Mesenchymal stem cell (in vitro differentiated cells and primary cell): ENCODE results near the gene HPCA.
A peak's percentile ranks its signal among the peaks of the same experiment; 100 is the strongest.

Experiments used
- DNase-seq: peaks from one replicate; pipeline ENCODE4 v3.0.0-alpha.2; 2013
- H2AFZ ChIP-seq: one replicate; pipeline ENCODE4 v1.6.1; 2013; ENCODE audit warnings: low read depth, mild to moderate bottlenecking, control low read depth, inconsistent platforms, low read length, moderate library complexity
- H2AK5ac ChIP-seq: 2 replicates; pipeline ENCODE4 v1.6.1; 2013; ENCODE audit warnings: low read length, moderate library complexity, mild to moderate bottlenecking, inconsistent platforms; ENCODE audit not compliant: severe bottlenecking
- H2BK120ac ChIP-seq: one replicate; pipeline ENCODE4 v1.6.1; 2013; ENCODE audit warnings: low read depth, mild to moderate bottlenecking, inconsistent platforms, low read length, moderate library complexity
- H2BK12ac ChIP-seq, 2 experiments: one replicate each; pipeline ENCODE4 v1.6.1; 2013; ENCODE audit warnings: inconsistent platforms in 2 of 2, low read length in 2 of 2, mild to moderate bottlenecking in 2 of 2, moderate library complexity in 2 of 2, control low read depth in 1 of 2
- H2BK15ac ChIP-seq: one replicate; pipeline ENCODE4 v1.6.1; 2013; ENCODE audit warnings: mild to moderate bottlenecking, low read depth, inconsistent platforms; ENCODE audit not compliant: poor library complexity, severe bottlenecking
- H2BK5ac ChIP-seq: 2 replicates; pipeline ENCODE4 v1.6.1; 2013; ENCODE audit warnings: low read depth, mild to moderate bottlenecking, low read length, control low read depth, inconsistent platforms; ENCODE audit not compliant: poor library complexity, severe bottlenecking
- H3K14ac ChIP-seq, 2 experiments: one replicate each; pipeline ENCODE4 v1.6.1; 2013; ENCODE audit warnings: inconsistent platforms in 2 of 2, low read length in 2 of 2, control low read depth in 1 of 2, mild to moderate bottlenecking in 1 of 2, moderate library complexity in 1 of 2
- H3K18ac ChIP-seq, 2 experiments: one replicate each; pipeline ENCODE4 v1.6.1; 2013; ENCODE audit warnings: inconsistent platforms in 2 of 2, low read length in 2 of 2, control low read depth in 1 of 2, low read depth in 1 of 2, mild to moderate bottlenecking in 1 of 2
- H3K23ac ChIP-seq, 2 experiments: one replicate each; pipeline ENCODE4 v1.6.1; 2013; ENCODE audit warnings: inconsistent platforms in 2 of 2, low read length in 2 of 2, mild to moderate bottlenecking in 2 of 2, moderate library complexity in 2 of 2, control low read depth in 1 of 2
- H3K27ac ChIP-seq: 2 replicates; pipeline ENCODE4 v1.5.1; 2013; ENCODE audit warnings: mild to moderate bottlenecking, moderate library complexity, low read length, control low read depth, inconsistent platforms; ENCODE audit not compliant: poor library complexity, severe bottlenecking
- H3K27me3 ChIP-seq, 2 experiments: 2 replicates each; pipeline versions ENCODE4 v1.6.1 to v1.7.0; 2013; ENCODE audit warnings: low read length in 2 of 2, mild to moderate bottlenecking in 2 of 2, moderate library complexity in 2 of 2, control low read depth in 1 of 2, inconsistent platforms in 1 of 2; ENCODE audit not compliant: control insufficient read depth in 1 of 2, insufficient read depth in 1 of 2
- H3K36me3 ChIP-seq, 2 experiments: 2 replicates each; pipeline versions ENCODE4 v1.6.1 to v1.7.0; 2013; ENCODE audit warnings: low read length in 2 of 2, control low read depth in 1 of 2, inconsistent platforms in 1 of 2, low read depth in 1 of 2, mild to moderate bottlenecking in 1 of 2; ENCODE audit not compliant: insufficient read depth in 2 of 2, control insufficient read depth in 1 of 2
- H3K4ac ChIP-seq, 2 experiments: one replicate each; pipeline ENCODE4 v1.6.1; 2013; ENCODE audit warnings: inconsistent platforms in 2 of 2, low read length in 2 of 2, mild to moderate bottlenecking in 2 of 2, moderate library complexity in 2 of 2, control low read depth in 1 of 2, low read depth in 1 of 2
- H3K4me1 ChIP-seq: 2 replicates; pipeline ENCODE4 v1.6.1; 2013; ENCODE audit warnings: low read depth, low read length, control low read depth; ENCODE audit not compliant: control insufficient read depth, insufficient read depth
- H3K4me2 ChIP-seq: 2 replicates; pipeline ENCODE4 v1.6.1; 2013; ENCODE audit warnings: low read length, mild to moderate bottlenecking, inconsistent platforms; ENCODE audit not compliant: poor library complexity, severe bottlenecking
- H3K4me3 ChIP-seq, 2 experiments: 2 replicates each; pipeline versions ENCODE4 v1.5.1 to v1.7.0; 2013; ENCODE audit warnings: low read length in 2 of 2, mild to moderate bottlenecking in 2 of 2, control low read depth in 1 of 2, low read depth in 1 of 2; ENCODE audit not compliant: insufficient read depth in 1 of 2
- H3K79me1 ChIP-seq: replicated peaks from 2 replicates; pipeline ENCODE4 v1.6.1; 2013; ENCODE audit warnings: mild to moderate bottlenecking, control low read depth, low read length, inconsistent platforms; ENCODE audit not compliant: poor library complexity, severe bottlenecking
- H3K9ac ChIP-seq: 2 replicates; pipeline ENCODE4 v1.7.0; 2013; ENCODE audit warnings: mild to moderate bottlenecking, low read length, moderate library complexity
- H3K9me3 ChIP-seq: 2 replicates; pipeline ENCODE4 v1.7.0; 2013; ENCODE audit warnings: mild to moderate bottlenecking, low read length; ENCODE audit not compliant: control insufficient read depth
- H4K8ac ChIP-seq: one replicate; pipeline ENCODE4 v1.6.1; 2013; ENCODE audit warnings: inconsistent platforms, mild to moderate bottlenecking, low read length, moderate library complexity
- H4K91ac ChIP-seq: one replicate; pipeline ENCODE4 v1.6.1; 2013; ENCODE audit warnings: mild to moderate bottlenecking, low read length, inconsistent platforms
- WGBS: methylation state at CpG from one replicate; pipeline ENCODE4 v1.1.7; 2013; ENCODE audit warnings: mixed read lengths; 5-methylcytosine and 5-hydroxymethylcytosine counted together

Gene HPCA

GRCh38 chr1:32900371-32900955 lies 14.2 kb downstream of the HPCA start:
- Histone ChIP-seq H3K36me3 (peaks cover 0 to under 1% of the 10 kb centered on the region in 2 experiments), H3K79me1 (no peaks in the 10 kb centered on the region), H3K18ac (no peak overlapping the region), H2BK15ac (no peak overlapping the region), H2AFZ (peak overlapping the region; percentile 54), H2BK120ac (no peak overlapping the region), H3K14ac (no peak overlapping the region), H4K8ac (no peak overlapping the region), H3K4me3 (peak overlapping the region; percentile 62 to 83), H3K4me1 (peaks cover 11% of the 10 kb centered on the region), H3K4ac (no peak overlapping the region), H2BK5ac (no peak overlapping the region), H3K27me3 (peaks cover 0 to 21% of the 10 kb centered on the region in 2 experiments), H3K9ac (peak overlapping the region; percentile 75), H2AK5ac (no peak overlapping the region), H4K91ac (no peak overlapping the region), H3K27ac (no peak overlapping the region), H3K9me3 (no peaks in the 10 kb centered on the region), H2BK12ac (no peak overlapping the region), H3K4me2 (peak overlapping the region; percentile 94), H3K23ac (no peak overlapping the region)
- no peak for DNase-seq
- 33% methylated on average over 22 of the region's 22 CpGs for WGBS

- Histone ChIP-seq H2BK5ac (no peak within 1 kb of the TSS), H3K36me3 (no peaks in the 10 kb centered on the region), H3K79me1 (no peaks in the 10 kb centered on the region), H3K23ac (no peak within 1 kb of the TSS), H4K91ac (no peak within 1 kb of the TSS), H3K9ac (peak within 1 kb of the TSS; percentile 91), H2BK12ac (peak within 1 kb of the TSS; percentile 44 to 70), H3K27me3 (peaks cover 0 to 21% of the 10 kb centered on the region in 2 experiments), H3K9me3 (no peaks in the 10 kb centered on the region), H3K14ac (no peak within 1 kb of the TSS), H3K4ac (peak within 1 kb of the TSS in 1 of 2 experiments; percentile 54), H2AK5ac (no peak within 1 kb of the TSS), H3K27ac (no peak within 1 kb of the TSS), H3K4me2 (peak within 1 kb of the TSS; percentile 94), H2BK120ac (no peak within 1 kb of the TSS), H2AFZ (peak within 1 kb of the TSS; percentile 54), H3K4me3 (peak within 1 kb of the TSS; percentile 62 to 83), H4K8ac (peak within 1 kb of the TSS; percentile 77), H3K4me1 (peaks cover 11% of the 10 kb centered on the region), H2BK15ac (peak within 1 kb of the TSS; percentile 74), H3K18ac (peak within 1 kb of the TSS; percentile 58 to 61)
- no peak for DNase-seq
- WGBS = 3% methylated on average over 26 of the region's 92 CpGs
Measured at GRCh38 chr1:32900956-32901822, 14.9 kb downstream of the HPCA start, which contains the start of gene TMEM54. TMEM54 (minus strand) TSS chr1:32901389; CDS start chr1:32901238, 151 bp downstream.

GRCh38 chr1:32901823-32902534 lies 15.7 kb downstream of the HPCA start:
- Histone ChIP-seq H3K27me3 (peaks cover 0 to 24% of the 10 kb centered on the region in 2 experiments), H3K27ac (no peak overlapping the region), H3K9me3 (no peaks in the 10 kb centered on the region), H4K91ac (no peak overlapping the region), H3K14ac (no peak overlapping the region), H2BK15ac (peak overlapping the region; percentile 74), H4K8ac (peak overlapping the region; percentile 77), H3K36me3 (no peaks in the 10 kb centered on the region), H2AK5ac (no peak overlapping the region), H3K4me2 (peak overlapping the region; percentile 94), H3K9ac (peak overlapping the region; percentile 91), H3K4me1 (peaks cover 11% of the 10 kb centered on the region), H3K79me1 (no peaks in the 10 kb centered on the region), H3K4me3 (peak overlapping the region; percentile 62 to 80), H2BK5ac (no peak overlapping the region), H2BK120ac (no peak overlapping the region), H3K23ac (no peak overlapping the region), H2BK12ac (peak overlapping the region in 1 of 2 experiments; percentile 70), H3K4ac (peak overlapping the region in 1 of 2 experiments; percentile 54), H2AFZ (peak overlapping the region; percentile 29), H3K18ac (peak overlapping the region; percentile 54 to 58)
- DNase-seq = no peak
- WGBS = 46% methylated on average over 20 of the region's 24 CpGs
